Anterior cingulate cortex (tissue), 58 donors: ENCODE data around the gene DLG2.
A peak's percentile ranks its signal among the peaks of the same experiment; 100 is the strongest.

ENCODE experiments used
- DNase-seq, 58 donors: peaks; one replicate each; lab custom pipeline; 2025; lab: John Stamatoyannopoulos, UW

DLG2 gene

GRCh38 chr11:83511646-83512045 is 2115.5 kb downstream of the DLG2 start:
- no peak for DNase-seq

GRCh38 chr11:83510530-83511460 is 2116.3 kb downstream of the DLG2 start:
- no peak for DNase-seq

GRCh38 chr11:83508804-83509203 is 2118.3 kb downstream of the DLG2 start:
- no peak for DNase-seq

- no peak for DNase-seq
These were observed 2125.1 kb downstream of the DLG2 start for GRCh38 chr11:83502041-83502440.

- no peak for DNase-seq
These were observed 2133.2 kb downstream of the DLG2 start for GRCh38 chr11:83493917-83494316.

- DNase-seq = no peak
These were observed 2134.1 kb downstream of the DLG2 start for GRCh38 chr11:83493034-83493433.

GRCh38 chr11:83483808-83484207 is 2143.3 kb downstream of the DLG2 start:
- DNase-seq = no peak

GRCh38 chr11:83480811-83481210 is 2146.3 kb downstream of the DLG2 start:
- DNase-seq = no peak

- DNase-seq = no peak
These were observed 2146.9 kb downstream of the DLG2 start for GRCh38 chr11:83480251-83480650.

GRCh38 chr11:83477772-83478171 is 2149.4 kb downstream of the DLG2 start:
- no peak for DNase-seq

GRCh38 chr11:83475760-83476159 is 2151.4 kb downstream of the DLG2 start:
- DNase-seq = peak in 1 of 58 donors; percentile 0

GRCh38 chr11:83473743-83474142 is 2153.4 kb downstream of the DLG2 start:
- DNase-seq = no peak

GRCh38 chr11:83472806-83473205 is 2154.3 kb downstream of the DLG2 start:
- DNase-seq = no peak

GRCh38 chr11:83471831-83472727 is 2155.1 kb downstream of the DLG2 start:
- no peak for DNase-seq

GRCh38 chr11:83467837-83468236 is 2159.3 kb downstream of the DLG2 start:
- no peak for DNase-seq

- DNase-seq = no peak
These were observed 2162.8 kb downstream of the DLG2 start for GRCh38 chr11:83464160-83464944.

- no peak for DNase-seq
These were observed 2167.3 kb downstream of the DLG2 start for GRCh38 chr11:83459798-83460197.

- DNase-seq = peak in 1 of 58 donors; percentile 2
These were observed 2170.6 kb downstream of the DLG2 start for GRCh38 chr11:83456566-83456965.

- peak in 17 of 58 donors; percentile 3 to 38 (median 23) for DNase-seq
These were observed 2171.1 kb downstream of the DLG2 start for GRCh38 chr11:83456075-83456474.

GRCh38 chr11:83455356-83455755 is 2171.8 kb downstream of the DLG2 start:
- no peak for DNase-seq
